IMR-90 (cell line): ENCODE measurements around the gene PLAAT4. TPM values are rescaled to one million over a fixed set of nuclear protein-coding genes. Genes with fewer than 3 reads are reported as not detected.

Experiments
- ATAC-seq: fragments of 200-7000 bp; cut with Tn5 transposase; 2 replicates; pipeline ENCODE4 v1.9.1; 2020; ENCODE audit warnings: low read depth, mild to moderate bottlenecking, moderate library complexity
- BruUV-seq: library from RNA; stranded (reverse); fragments of 400-500 nt; replicated peaks from 2 replicates; lab custom pipeline; 2021; lab: Mats Ljungman, UMichigan
- CTCF ChIA-PET: fragments of 300-600 bp; formaldehyde crosslinking; extraction: SDS; loops from one replicate; lab custom pipeline; 2021; ENCODE audit warnings: antibody characterized with exemption; lab: Yijun Ruan, JAX
- POLR2A ChIA-PET: fragments of 300-600 bp; sonication (Branson Sonifier 250); formaldehyde crosslinking; loops from one replicate; lab custom pipeline; 2022; ENCODE audit warnings: antibody characterized with exemption; ENCODE audit not compliant: unreplicated experiment; lab: Charles Lee
- DNase-seq: peaks from one replicate; pipeline ENCODE4 v3.0.0; 2013
- H2AFZ ChIP-seq: replicated peaks from 2 replicates; pipeline ENCODE3; 2013; ENCODE audit warnings: low read length, mild to moderate bottlenecking; ENCODE audit not compliant: poor library complexity
- H2AK5ac ChIP-seq: 2 replicates; pipeline ENCODE4 v1.6.1; 2013; ENCODE audit warnings: low read depth, low read length, inconsistent platforms
- H2AK9ac ChIP-seq: replicated peaks from 2 replicates; pipeline ENCODE3; 2013; ENCODE audit warnings: mild to moderate bottlenecking, low read depth, low read length, moderate library complexity; ENCODE audit not compliant: poor library complexity
- H2BK120ac ChIP-seq: 2 replicates; pipeline ENCODE4 v1.6.1; 2013; ENCODE audit warnings: low read depth, low read length, inconsistent platforms
- H2BK15ac ChIP-seq: 3 replicates; pipeline ENCODE4 v1.6.1; 2013; ENCODE audit warnings: low read depth, low read length, inconsistent platforms
- H2BK20ac ChIP-seq: 2 replicates; pipeline ENCODE4 v1.6.1; 2013; ENCODE audit warnings: low read depth, mild to moderate bottlenecking, inconsistent platforms, low read length, moderate library complexity
- H2BK5ac ChIP-seq: 2 replicates; pipeline ENCODE4 v1.6.1; 2013; ENCODE audit warnings: mild to moderate bottlenecking, low read depth, low read length, inconsistent platforms; ENCODE audit not compliant: poor library complexity, severe bottlenecking
- H3K14ac ChIP-seq: replicated peaks from 2 replicates; pipeline ENCODE4 v1.6.1; 2013; ENCODE audit warnings: low read depth, low read length, inconsistent platforms
- H3K18ac ChIP-seq: 2 replicates; pipeline ENCODE4 v1.6.1; 2013; ENCODE audit warnings: low read depth, low read length, control low read depth
- H3K23ac ChIP-seq: 2 replicates; pipeline ENCODE4 v1.6.1; 2013; ENCODE audit warnings: low read depth, low read length, inconsistent platforms
- H3K27ac ChIP-seq: 2 replicates; pipeline ENCODE4 v1.5.1; 2013; ENCODE audit warnings: mild to moderate bottlenecking, control low read depth, low read length; ENCODE audit not compliant: insufficient read depth
- H3K27me3 ChIP-seq: 2 replicates; pipeline ENCODE4 v1.6.1; 2013; ENCODE audit warnings: low read length; ENCODE audit not compliant: control insufficient read depth, insufficient read depth
- H3K36me3 ChIP-seq: 2 replicates; pipeline ENCODE4 v1.6.1; 2013; ENCODE audit warnings: low read length, mixed read lengths; ENCODE audit not compliant: control insufficient read depth, insufficient read depth
- H3K4ac ChIP-seq: 2 replicates; pipeline ENCODE4 v1.6.1; 2013; ENCODE audit warnings: low read depth, low read length, inconsistent platforms
- H3K4me1 ChIP-seq: 2 replicates; pipeline ENCODE4 v1.6.1; 2013; ENCODE audit warnings: low read length, mixed read lengths; ENCODE audit not compliant: control insufficient read depth, insufficient read depth
- H3K4me2 ChIP-seq: 2 replicates; pipeline ENCODE4 v1.6.1; 2013; ENCODE audit warnings: low read depth, mild to moderate bottlenecking, control low read depth, low read length, moderate library complexity
- H3K4me3 ChIP-seq: 2 replicates; pipeline ENCODE4 v1.5.1; 2013; ENCODE audit warnings: low read depth, mild to moderate bottlenecking, control low read depth, low read length, moderate library complexity; ENCODE audit not compliant: insufficient read depth
- H3K56ac ChIP-seq: 2 replicates; pipeline ENCODE4 v1.6.1; 2013; ENCODE audit warnings: low read length, inconsistent platforms; ENCODE audit not compliant: insufficient read depth; ENCODE audit errors: extremely low read depth
- H3K79me1 ChIP-seq, 2 experiments: 2 replicates each; pipeline ENCODE4 v1.6.1; 2013; ENCODE audit warnings: low read length in 2 of 2, inconsistent platforms in 1 of 2, low read depth in 1 of 2
- H3K9ac ChIP-seq: 2 replicates; pipeline ENCODE4 v1.6.1; 2013; ENCODE audit warnings: low read depth, low read length, control low read depth
- H3K9me1 ChIP-seq: 2 replicates; pipeline ENCODE4 v1.6.1; 2013; ENCODE audit warnings: low read length, inconsistent platforms; ENCODE audit not compliant: insufficient read depth
- H3K9me3 ChIP-seq: 2 replicates; pipeline ENCODE4 v1.6.1; 2013; ENCODE audit warnings: low read length; ENCODE audit not compliant: control insufficient read depth, insufficient read depth
- H4K20me1 ChIP-seq: 2 replicates; pipeline ENCODE4 v1.6.1; 2013; ENCODE audit warnings: low read length, inconsistent platforms; ENCODE audit not compliant: insufficient read depth
- H4K5ac ChIP-seq: 2 replicates; pipeline ENCODE4 v1.6.1; 2013; ENCODE audit warnings: mild to moderate bottlenecking, low read depth, low read length, control low read depth
- H4K8ac ChIP-seq, 2 experiments: 2 replicates each; pipeline ENCODE4 v1.6.1; 2013; ENCODE audit warnings: low read depth in 2 of 2, low read length in 2 of 2, control low read depth in 1 of 2, inconsistent platforms in 1 of 2
- H4K91ac ChIP-seq: 2 replicates; pipeline ENCODE4 v1.6.1; 2013; ENCODE audit warnings: low read depth, low read length, inconsistent platforms; ENCODE audit not compliant: insufficient read depth
- BHLHE40 ChIP-seq: fragments of 150-350 bp; IDR thresholded peaks from 2 replicates; pipeline ENCODE4 v1.6.1; 2016; ENCODE audit warnings: mild to moderate bottlenecking, low read depth, low read length
- CTCF ChIP-seq: conservative IDR thresholded peaks from 2 replicates; pipeline ENCODE4 v1.5.1; 2012; ENCODE audit warnings: mild to moderate bottlenecking, low read depth, low read length, improper control_type of control experiment
- FOS ChIP-seq: fragments of 150-350 bp; IDR thresholded peaks from 2 replicates; pipeline ENCODE4 v1.6.1; 2016; ENCODE audit warnings: low read depth, low read length
- MAZ ChIP-seq: IDR thresholded peaks from 2 replicates; pipeline ENCODE4 v1.6.1; 2012; ENCODE audit warnings: low read depth, mild to moderate bottlenecking, low read length, improper control_type of control experiment, moderate library complexity, borderline replicate concordance
- MXI1 ChIP-seq: IDR thresholded peaks from 2 replicates; pipeline ENCODE4 v1.6.1; 2012; ENCODE audit warnings: low read depth, mild to moderate bottlenecking, low read length, moderate library complexity, borderline replicate concordance
- NFE2L2 ChIP-seq: fragments of 150-350 bp; IDR thresholded peaks from 2 replicates; pipeline ENCODE4 v1.6.1; 2016; ENCODE audit warnings: low read depth, mild to moderate bottlenecking, low read length
- SMC3 ChIP-seq: fragments of 150-350 bp; IDR thresholded peaks from 2 replicates; pipeline ENCODE4 v1.6.1; 2016; ENCODE audit warnings: low read depth, mild to moderate bottlenecking, antibody characterized with exemption, low read length, moderate library complexity
- USF2 ChIP-seq: fragments of 150-350 bp; IDR thresholded peaks from 2 replicates; pipeline ENCODE4 v1.6.1; 2017; ENCODE audit warnings: mild to moderate bottlenecking, antibody characterized with exemption, low read length, low read depth
- WGBS, 2 experiments: methylation state at CpG; one replicate each; pipeline versions ENCODE4 v1.1.5 to v1.1.7; 2013; ENCODE audit warnings: missing lambda C conversion rate in 2 of 2; ENCODE audit not compliant: insufficient read length in 1 of 2; ENCODE audit errors: extremely low coverage in 2 of 2; 5-methylcytosine and 5-hydroxymethylcytosine counted together
- dilution Hi-C: fragments of 300-500 bp; cut with HindIII; formaldehyde crosslinking; loops from one replicate; pipeline ENCODE4 v1.14.3; 2018; ENCODE audit warnings: low sequenced_read_pairs; ENCODE audit not compliant: unreplicated experiment
- in situ Hi-C: fragments of 300-500 bp; cut with MboI; formaldehyde crosslinking; loops from 3 replicates; pipeline ENCODE4 v1.14.3; 2019; ENCODE audit warnings: low sequenced_read_pairs, inconsistent platforms, mixed read lengths
- intact Hi-C: fragments of 100-400 bp; cut with micrococcal nuclease; formaldehyde crosslinking; loops from 2 replicates; pipeline ENCODE4 v1.10.0; 2022
- polyA plus RNA-seq, 3 experiments: library from polyadenylated mRNA; depleted of rRNA; stranded (reverse); fragments of >200 nt; gene quantifications; 2 replicates each; pipeline ENCODE4 v1.2.3, GENCODE V29; 2012; ENCODE audit warnings: low replicate concordance in 1 of 3
- total RNA-seq: library from RNA; depleted of rRNA; stranded (reverse); fragments of >200 nt; gene quantifications from 2 replicates; pipeline ENCODE4 v1.2.3, GENCODE V29; 2012

Gene PLAAT4
- total and polyA plus RNA-seq, 2 of the 4 experiments (the other 2 are of a cell fraction) = 0.17 to 0.18 TPM

GRCh38 chr11:63508009-63508408 lies 28.6 kb upstream of the PLAAT4 start:
- BruUV-seq = no TSS peak
- in situ Hi-C loops = no loop called here
- ATAC-seq = peak; percentile 44; the same call in 1 of the 2 replicates
- CTCF ChIA-PET = interaction anchor here (0.6 kb wide), 1 partner anchor 15 kb away, joined by 3 read pairs; no protein-coding TSS in a partner anchor
- intact Hi-C loops = no loop called here
- Histone ChIP-seq H2BK20ac (no peak overlapping the region), H2BK5ac (no peak overlapping the region), H3K18ac (no peak overlapping the region), H4K91ac (no peak overlapping the region), H3K36me3 (no peaks in the 10 kb centered on the region), H3K79me1 (no peaks in the 10 kb centered on the region), H3K9me3 (no peaks in the 10 kb centered on the region), H3K27ac (no peak overlapping the region), H3K4me1 (no peaks in the 10 kb centered on the region), H4K8ac (no peak overlapping the region), H3K9me1 (no peaks in the 10 kb centered on the region), H2BK120ac (no peak overlapping the region), H3K9ac (no peak overlapping the region), H3K4ac (no peak overlapping the region), H3K27me3 (peaks cover 3% of the 10 kb centered on the region), H4K5ac (no peak overlapping the region), H3K56ac (no peak overlapping the region), H3K23ac (no peak overlapping the region), H2AFZ (no peak overlapping the region), H2BK15ac (no peak overlapping the region), H2AK9ac (no peak overlapping the region), H2AK5ac (no peak overlapping the region), H4K20me1 (no peaks in the 10 kb centered on the region), H3K4me2 (no peak overlapping the region), H3K4me3 (no peak overlapping the region), H3K14ac (no peak overlapping the region)
- WGBS, 2 experiments = no CpG with 5 or more reads among the region's 3 CpGs
- dilution Hi-C loops = no loop called here
- POLR2A ChIA-PET = no interaction called here
- TF ChIP-seq BHLHE40 = no peak
- TF ChIP-seq USF2 = no peak
- TF ChIP-seq FOS = no peak
- no peak for TF ChIP-seq NFE2L2
- no peak for TF ChIP-seq CTCF
- no peak for TF ChIP-seq MXI1
- no peak for TF ChIP-seq MAZ
- TF ChIP-seq SMC3 = no peak
- no peak for DNase-seq
